Activated CD8-positive, alpha-beta memory T cell treated with anti-CD3 and anti-CD28 coated beads, Interleukin-2, amount 50 U/mL, for 48 hours (primary cell): ENCODE measurements around the gene PRM3.

Source experiments
- DNase-seq: peaks from one replicate; pipeline ENCODE4 v3.0.0-alpha.2; 2020

Gene PRM3

GRCh38 chr16:11280616-11281522 is 7.4 kb upstream of the PRM3 start, which contains the start of gene PRM1:
Gene PRM1, minus strand, starts transcription at chr16:11281330. Its CDS starts 92 bp downstream, at chr16:11281238.
- DNase-seq: no peak

GRCh38 chr16:11278681-11279628 is 5.5 kb upstream of the PRM3 start:
- no peak for DNase-seq

- no peak for DNase-seq
These were observed 4.3 kb upstream of the PRM3 start for GRCh38 chr16:11277607-11278337.

- DNase-seq: no peak
These were observed 3.6 kb upstream of the PRM3 start for GRCh38 chr16:11276896-11277593.

GRCh38 chr16:11276143-11276895 is 2.9 kb upstream of the PRM3 start, which contains the start of gene PRM2:
Gene PRM2, minus strand, starts transcription at chr16:11276480. Its CDS starts 110 bp downstream, at chr16:11276370.
- no peak for DNase-seq

GRCh38 chr16:11274964-11275363 is 1.5 kb upstream of the PRM3 start:
- no peak for DNase-seq

GRCh38 chr16:11273721-11274324 is 394 bp upstream of the PRM3 start:
- no peak for DNase-seq

- no peak for DNase-seq
These were observed 945 bp downstream of the PRM3 start for GRCh38 chr16:11272484-11272883.

- no peak for DNase-seq
These were observed 1.8 kb downstream of the PRM3 start for GRCh38 chr16:11271610-11272009.

GRCh38 chr16:11270602-11271162 is 2.7 kb downstream of the PRM3 start:
- DNase-seq: no peak

- no peak for DNase-seq
These were observed 4.5 kb downstream of the PRM3 start, which contains the start of gene TNP2 for GRCh38 chr16:11268921-11269375. Gene TNP2, minus strand, starts transcription at chr16:11269325. Its CDS starts 63 bp downstream, at chr16:11269262.

- no peak for DNase-seq
These were observed 8.3 kb downstream of the PRM3 start for GRCh38 chr16:11265124-11265523.

GRCh38 chr16:11264155-11264832 is 9.1 kb downstream of the PRM3 start:
- no peak for DNase-seq

GRCh38 chr16:11263737-11264136 is 9.7 kb downstream of the PRM3 start:
- DNase-seq: peak; percentile 72

GRCh38 chr16:11262915-11263314 is 10.5 kb downstream of the PRM3 start:
- DNase-seq: no peak

- DNase-seq: no peak
These were observed 12.8 kb downstream of the PRM3 start for GRCh38 chr16:11260596-11260966.

GRCh38 chr16:11259655-11260595 is 13.5 kb downstream of the PRM3 start:
- no peak for DNase-seq
